ENCODE data around the gene SCAMP5. TPM values are rescaled to one million over a fixed set of nuclear protein-coding genes. Genes with fewer than 3 reads are reported as not detected.

Gene SCAMP5
- polyA plus RNA-seq, 2 of the 4 experiments (the other 2 are of a cell fraction), result 10.5 to 16.2 TPM

GRCh38 chr15:75063338-75063737, 68.0 kb downstream of the SCAMP5 start (continued):
- TF ChIP-seq FOSB (CRISPR knock-in tag; IDR thresholded peaks at IDR 0.05) (no peak), SMC3 (IDR thresholded peaks at IDR 0.05) (no peak), ATOH8 (CRISPR knock-in tag; IDR thresholded peaks at IDR 0.05; ENCODE audit: low read depth) (no peak)
- TF ChIP-seq, protein P1, sequence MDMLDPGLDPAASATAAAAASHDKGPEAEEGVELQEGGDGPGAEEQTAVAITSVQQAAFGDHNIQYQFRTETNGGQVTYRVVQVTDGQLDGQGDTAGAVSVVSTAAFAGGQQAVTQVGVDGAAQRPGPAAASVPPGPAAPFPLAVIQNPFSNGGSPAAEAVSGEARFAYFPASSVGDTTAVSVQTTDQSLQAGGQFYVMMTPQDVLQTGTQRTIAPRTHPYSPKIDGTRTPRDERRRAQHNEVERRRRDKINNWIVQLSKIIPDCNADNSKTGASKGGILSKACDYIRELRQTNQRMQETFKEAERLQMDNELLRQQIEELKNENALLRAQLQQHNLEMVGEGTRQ (IDR thresholded peaks at IDR 0.05), result no peak

DNA sequence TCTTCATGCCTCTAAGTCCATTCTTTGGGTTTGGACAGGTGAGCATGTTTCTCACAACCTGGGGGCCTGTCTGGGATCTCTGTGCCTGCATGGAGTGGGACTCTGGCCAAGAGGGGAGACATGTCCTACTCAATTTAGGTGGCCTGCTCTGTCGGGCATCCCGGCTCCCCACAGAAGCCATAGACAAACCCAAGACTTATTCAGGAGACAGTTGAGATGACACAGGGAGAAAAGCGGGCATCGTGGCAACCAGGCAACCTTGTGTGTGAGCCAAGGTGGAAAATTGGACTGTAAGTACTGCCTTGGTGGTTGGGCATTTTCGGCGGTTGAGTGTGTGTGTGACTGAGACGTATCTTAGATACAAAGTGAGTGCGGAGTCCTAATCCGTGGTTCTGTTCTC, 68.5 kb downstream of the SCAMP5 start:
- peaks cover 4% of the 10 kb centered on the region; the same call in 1 of the 3 replicates for H3K4me1 ChIP-seq
- no peak for FAIRE-seq
- no peak overlapping the region for H3K4me2 ChIP-seq
- no peak for ATAC-seq
- ChIA-PET CTCF (no interaction called here), POLR2A (no interaction called here)
- H3K4me3 ChIP-seq, result no peak overlapping the region
- 96% methylated on average over 9 of the region's 9 CpGs for WGBS (ENCODE audit: missing lambda C conversion rate)
- no peak for DNase-seq (ENCODE audit: low read depth in 1 of 2, low spot score in 1 of 2)
- no peak for TF ChIP-seq EP300 (IDR thresholded peaks at IDR 0.05)
- no peak for TF ChIP-seq NFE2L2 (conservative IDR thresholded peaks at IDR 0.05; ENCODE audit: low read length)
- TF ChIP-seq POLR2A (IDR thresholded peaks at IDR 0.05; ENCODE audit: low read length), result no peak
- TF ChIP-seq RAD21 (conservative IDR thresholded peaks at IDR 0.05 in 1 of 2, IDR thresholded peaks at IDR 0.05 in 1 of 2), result no peak
- TF ChIP-seq, protein P2, sequence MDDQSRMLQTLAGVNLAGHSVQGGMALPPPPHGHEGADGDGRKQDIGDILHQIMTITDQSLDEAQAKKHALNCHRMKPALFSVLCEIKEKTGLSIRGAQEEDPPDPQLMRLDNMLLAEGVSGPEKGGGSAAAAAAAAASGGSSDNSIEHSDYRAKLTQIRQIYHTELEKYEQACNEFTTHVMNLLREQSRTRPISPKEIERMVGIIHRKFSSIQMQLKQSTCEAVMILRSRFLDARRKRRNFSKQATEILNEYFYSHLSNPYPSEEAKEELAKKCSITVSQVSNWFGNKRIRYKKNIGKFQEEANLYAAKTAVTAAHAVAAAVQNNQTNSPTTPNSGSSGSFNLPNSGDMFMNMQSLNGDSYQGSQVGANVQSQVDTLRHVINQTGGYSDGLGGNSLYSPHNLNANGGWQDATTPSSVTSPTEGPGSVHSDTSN (IDR thresholded peaks at IDR 0.05), result no peak
- TF ChIP-seq RFX5 (IDR thresholded peaks at IDR 0.05), result no peak
- TF ChIP-seq, protein P3, sequence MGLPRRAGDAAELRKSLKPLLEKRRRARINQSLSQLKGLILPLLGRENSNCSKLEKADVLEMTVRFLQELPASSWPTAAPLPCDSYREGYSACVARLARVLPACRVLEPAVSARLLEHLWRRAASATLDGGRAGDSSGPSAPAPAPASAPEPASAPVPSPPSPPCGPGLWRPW (IDR thresholded peaks at IDR 0.05), result no peak
- TF ChIP-seq MAFK (IDR thresholded peaks at IDR 0.05; ENCODE audit: partially characterized antibody), result no peak
- no peak for TF ChIP-seq ZNF302 (CRISPR knock-in tag; IDR thresholded peaks at IDR 0.05)
- no peak for TF ChIP-seq CBX2 (IDR thresholded peaks at IDR 0.05; ENCODE audit: borderline replicate concordance, low read depth)
- TF ChIP-seq NPAS2 (CRISPR knock-in tag; IDR thresholded peaks at IDR 0.05; ENCODE audit: borderline replicate concordance), result no peak
- TF ChIP-seq ZFP36 (IDR thresholded peaks at IDR 0.05; ENCODE audit: borderline replicate concordance, partially characterized antibody), result no peak
- no peak for TF ChIP-seq MAX (IDR thresholded peaks at IDR 0.05)
- no peak for TF ChIP-seq TP53 (CRISPR knock-in tag; IDR thresholded peaks at IDR 0.05)
- no peak for TF ChIP-seq RNF2 (IDR thresholded peaks at IDR 0.05; ENCODE audit: borderline replicate concordance, low read depth)
- TF ChIP-seq CBX8 (IDR thresholded peaks at IDR 0.05), result no peak
- TF ChIP-seq POLR2AphosphoS2 (conservative IDR thresholded peaks at IDR 0.05; ENCODE audit: low read length), result no peak
- TF ChIP-seq ESRRA (IDR thresholded peaks at IDR 0.05; ENCODE audit: borderline replicate concordance, low read length), result no peak
- no peak overlapping the region for H3K27ac ChIP-seq
- no peaks in the 10 kb centered on the region for H3K9me3 ChIP-seq

GRCh38 chr15:75064846-75065245, 69.5 kb downstream of the SCAMP5 start:
- H3K9me3 ChIP-seq, result no peaks in the 10 kb centered on the region
- 60% methylated on average over 2 of the region's 2 CpGs for WGBS (ENCODE audit: missing lambda C conversion rate)
- FAIRE-seq, result no peak
- H3K4me2 ChIP-seq, result no peak overlapping the region
- ATAC-seq, result no peak
- no peak for DNase-seq (ENCODE audit: low read depth in 1 of 2, low spot score in 1 of 2)
- POLR2A ChIA-PET, result no interaction called here
- H3K4me1 ChIP-seq, result peaks cover 4% of the 10 kb centered on the region; the same call in 1 of the 3 replicates
- no peak overlapping the region for H3K4me3 ChIP-seq
- CTCF ChIA-PET, result interaction anchor here (1.4 to 1.8 kb wide), 5 partner anchors 14 to 243 kb away, joined by 3 to 8 read pairs (median 4); no protein-coding TSS in a partner anchor
- no peak overlapping the region for H3K27ac ChIP-seq
- no peak for TF ChIP-seq RAD21 (conservative IDR thresholded peaks at IDR 0.05 in 1 of 2, IDR thresholded peaks at IDR 0.05 in 1 of 2)
- TF ChIP-seq KDM1A (IDR thresholded peaks at IDR 0.05; ENCODE audit: low read depth), result no peak
- TF ChIP-seq, protein P4, sequence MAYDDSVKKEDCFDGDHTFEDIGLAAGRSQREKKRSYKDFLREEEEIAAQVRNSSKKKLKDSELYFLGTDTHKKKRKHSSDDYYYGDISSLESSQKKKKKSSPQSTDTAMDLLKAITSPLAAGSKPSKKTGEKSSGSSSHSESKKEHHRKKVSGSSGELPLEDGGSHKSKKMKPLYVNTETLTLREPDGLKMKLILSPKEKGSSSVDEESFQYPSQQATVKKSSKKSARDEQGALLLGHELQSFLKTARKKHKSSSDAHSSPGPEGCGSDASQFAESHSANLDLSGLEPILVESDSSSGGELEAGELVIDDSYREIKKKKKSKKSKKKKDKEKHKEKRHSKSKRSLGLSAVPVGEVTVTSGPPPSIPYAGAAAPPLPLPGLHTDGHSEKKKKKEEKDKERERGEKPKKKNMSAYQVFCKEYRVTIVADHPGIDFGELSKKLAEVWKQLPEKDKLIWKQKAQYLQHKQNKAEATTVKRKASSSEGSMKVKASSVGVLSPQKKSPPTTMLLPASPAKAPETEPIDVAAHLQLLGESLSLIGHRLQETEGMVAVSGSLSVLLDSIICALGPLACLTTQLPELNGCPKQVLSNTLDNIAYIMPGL (CRISPR knock-in tag; IDR thresholded peaks at IDR 0.05; ENCODE audit: borderline replicate concordance), result no peak
- TF ChIP-seq NPAS2 (CRISPR knock-in tag; IDR thresholded peaks at IDR 0.05; ENCODE audit: borderline replicate concordance), result no peak
- TF ChIP-seq, protein P5, sequence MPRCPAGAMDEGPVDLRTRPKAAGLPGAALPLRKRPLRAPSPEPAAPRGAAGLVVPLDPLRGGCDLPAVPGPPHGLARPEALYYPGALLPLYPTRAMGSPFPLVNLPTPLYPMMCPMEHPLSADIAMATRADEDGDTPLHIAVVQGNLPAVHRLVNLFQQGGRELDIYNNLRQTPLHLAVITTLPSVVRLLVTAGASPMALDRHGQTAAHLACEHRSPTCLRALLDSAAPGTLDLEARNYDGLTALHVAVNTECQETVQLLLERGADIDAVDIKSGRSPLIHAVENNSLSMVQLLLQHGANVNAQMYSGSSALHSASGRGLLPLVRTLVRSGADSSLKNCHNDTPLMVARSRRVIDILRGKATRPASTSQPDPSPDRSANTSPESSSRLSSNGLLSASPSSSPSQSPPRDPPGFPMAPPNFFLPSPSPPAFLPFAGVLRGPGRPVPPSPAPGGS (IDR thresholded peaks at IDR 0.05), result no peak
- no peak for TF ChIP-seq HEYL (CRISPR knock-in tag; IDR thresholded peaks at IDR 0.05)
- TF ChIP-seq TFCP2L1 (CRISPR knock-in tag; IDR thresholded peaks at IDR 0.05), result no peak
- no peak for TF ChIP-seq MAFK (IDR thresholded peaks at IDR 0.05; ENCODE audit: partially characterized antibody)
- no peak for TF ChIP-seq MYC (IDR thresholded peaks at IDR 0.05; ENCODE audit: borderline replicate concordance, low read length)
- TF ChIP-seq EHMT2 (IDR thresholded peaks at IDR 0.05; ENCODE audit: low read depth), result no peak
- no peak for TF ChIP-seq CBX8 (IDR thresholded peaks at IDR 0.05)
- no peak for TF ChIP-seq HDAC2 (IDR thresholded peaks at IDR 0.05)
- TF ChIP-seq JUN (IDR thresholded peaks at IDR 0.05), result no peak
- TF ChIP-seq CHD2 (IDR thresholded peaks at IDR 0.05; ENCODE audit: low read length, partially characterized antibody), result no peak
- no peak for TF ChIP-seq NFE2L2 (conservative IDR thresholded peaks at IDR 0.05; ENCODE audit: low read length)

Data from A549 (cell line).